ENCODE data around the gene MTG2. TPM values are rescaled to one million over a fixed set of nuclear protein-coding genes. Genes with fewer than 3 reads are reported as not detected.

Gene MTG2
- total RNA-seq, 1 experiment from 2014 or later, result 33.9 TPM

- ChIA-PET CTCF (no interaction called here), POLR2A (ENCODE audit: unreplicated experiment) (no interaction called here)
- no peak for ATAC-seq
These were observed 13.9 kb upstream of the MTG2 start for GRCh38 chr20:62168890-62169435.

GRCh38 chr20:62170536-62170935 lies 12.3 kb upstream of the MTG2 start:
- ChIA-PET POLR2A (ENCODE audit: unreplicated experiment) (no interaction called here), CTCF (no interaction called here)
- Histone ChIP-seq H3K9me2 (replicated peaks; ENCODE audit: low read length) (no peaks in the 10 kb centered on the region), H2AFZ (ENCODE audit: low read length) (no peak overlapping the region), H3K79me2 (ENCODE audit: low read length) (no peaks in the 10 kb centered on the region), H3K27ac (ENCODE audit: low read length) (no peak overlapping the region), H3K4me3 (ENCODE audit: low read length) (no peak overlapping the region), H3K9ac (ENCODE audit: low read length) (no peak overlapping the region), H3K36me3 (ENCODE audit: low read depth, low read length) (peaks cover 9% of the 10 kb centered on the region), H3F3A (ENCODE audit: low read length, unreplicated experiment) (no peaks in the 10 kb centered on the region), H3K4me1 (ENCODE audit: insufficient read depth, low read length) (no peaks in the 10 kb centered on the region), H3K9me3 (ENCODE audit: low read length) (no peaks in the 10 kb centered on the region), H3K27me3 (ENCODE audit: low read length) (no peaks in the 10 kb centered on the region), H4K20me1 (ENCODE audit: low read length) (no peaks in the 10 kb centered on the region), H3K4me2 (ENCODE audit: low read length) (no peak overlapping the region)
- no peak for ATAC-seq
- no peak for DNase-seq
- intact Hi-C loops (cut with micrococcal nuclease), result no loop called here
- BruUV-seq (replicated peaks), result no TSS peak
- TF ChIP-seq EZH2phosphoT487 (IDR thresholded peaks at IDR 0.05; ENCODE audit: borderline replicate concordance, low read length), result no peak
- TF ChIP-seq, protein P1, sequence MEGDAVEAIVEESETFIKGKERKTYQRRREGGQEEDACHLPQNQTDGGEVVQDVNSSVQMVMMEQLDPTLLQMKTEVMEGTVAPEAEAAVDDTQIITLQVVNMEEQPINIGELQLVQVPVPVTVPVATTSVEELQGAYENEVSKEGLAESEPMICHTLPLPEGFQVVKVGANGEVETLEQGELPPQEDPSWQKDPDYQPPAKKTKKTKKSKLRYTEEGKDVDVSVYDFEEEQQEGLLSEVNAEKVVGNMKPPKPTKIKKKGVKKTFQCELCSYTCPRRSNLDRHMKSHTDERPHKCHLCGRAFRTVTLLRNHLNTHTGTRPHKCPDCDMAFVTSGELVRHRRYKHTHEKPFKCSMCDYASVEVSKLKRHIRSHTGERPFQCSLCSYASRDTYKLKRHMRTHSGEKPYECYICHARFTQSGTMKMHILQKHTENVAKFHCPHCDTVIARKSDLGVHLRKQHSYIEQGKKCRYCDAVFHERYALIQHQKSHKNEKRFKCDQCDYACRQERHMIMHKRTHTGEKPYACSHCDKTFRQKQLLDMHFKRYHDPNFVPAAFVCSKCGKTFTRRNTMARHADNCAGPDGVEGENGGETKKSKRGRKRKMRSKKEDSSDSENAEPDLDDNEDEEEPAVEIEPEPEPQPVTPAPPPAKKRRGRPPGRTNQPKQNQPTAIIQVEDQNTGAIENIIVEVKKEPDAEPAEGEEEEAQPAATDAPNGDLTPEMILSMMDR (conservative IDR thresholded peaks at IDR 0.05; ENCODE audit: low read depth, low read length), result no peak
- TF ChIP-seq EZH2 (IDR thresholded peaks at IDR 0.05; ENCODE audit: low read length, unreplicated experiment), result no peak

More at GRCh38 chr20:62168890-62169435, 13.9 kb upstream of the MTG2 start:
- Histone ChIP-seq H3K27me3 (ENCODE audit: low read length) (no peaks in the 10 kb centered on the region), H3K27ac (ENCODE audit: low read length) (no peak overlapping the region), H3K4me3 (ENCODE audit: low read length) (no peak overlapping the region), H3K9ac (ENCODE audit: low read length) (no peak overlapping the region), H3F3A (ENCODE audit: low read length, unreplicated experiment) (no peaks in the 10 kb centered on the region), H3K9me3 (ENCODE audit: low read length) (no peaks in the 10 kb centered on the region), H4K20me1 (ENCODE audit: low read length) (no peaks in the 10 kb centered on the region), H3K4me1 (ENCODE audit: insufficient read depth, low read length) (no peaks in the 10 kb centered on the region), H2AFZ (ENCODE audit: low read length) (no peak overlapping the region), H3K36me3 (ENCODE audit: low read depth, low read length) (peaks cover 20% of the 10 kb centered on the region), H3K79me2 (ENCODE audit: low read length) (no peaks in the 10 kb centered on the region), H3K9me2 (replicated peaks; ENCODE audit: low read length) (no peaks in the 10 kb centered on the region), H3K4me2 (ENCODE audit: low read length) (no peak overlapping the region)
- DNase-seq, result no peak
- no peak for TF ChIP-seq EZH2phosphoT487 (IDR thresholded peaks at IDR 0.05; ENCODE audit: borderline replicate concordance, low read length)
- no peak for TF ChIP-seq EZH2 (IDR thresholded peaks at IDR 0.05; ENCODE audit: low read length, unreplicated experiment)
- TF ChIP-seq, protein P1 (conservative IDR thresholded peaks at IDR 0.05; ENCODE audit: low read depth, low read length), result no peak
- no TSS peak for BruUV-seq (replicated peaks)
- intact Hi-C loops (cut with micrococcal nuclease), result no loop called here

- ChIA-PET CTCF (no interaction called here), POLR2A (ENCODE audit: unreplicated experiment) (no interaction called here)
- no peaks in the 10 kb centered on the region for H3K9me2 ChIP-seq (replicated peaks; ENCODE audit: low read length)
- BruUV-seq (replicated peaks), result no TSS peak
- H4K20me1 ChIP-seq (ENCODE audit: low read length), result no peaks in the 10 kb centered on the region
- no peak for ATAC-seq
- no peaks in the 10 kb centered on the region for H3K27me3 ChIP-seq (ENCODE audit: low read length)
- H3F3A ChIP-seq (ENCODE audit: low read length, unreplicated experiment), result no peaks in the 10 kb centered on the region
- H3K4me1 ChIP-seq (ENCODE audit: insufficient read depth, low read length), result no peaks in the 10 kb centered on the region
- no peak overlapping the region for H2AFZ ChIP-seq (ENCODE audit: low read length)
- no peak overlapping the region for H3K4me3 ChIP-seq (ENCODE audit: low read length)
- H3K9ac ChIP-seq (ENCODE audit: low read length), result no peak overlapping the region
- TF ChIP-seq EZH2phosphoT487 (IDR thresholded peaks at IDR 0.05; ENCODE audit: borderline replicate concordance, low read length), result no peak
- TF ChIP-seq, protein P1 (conservative IDR thresholded peaks at IDR 0.05; ENCODE audit: low read depth, low read length), result no peak
- TF ChIP-seq EZH2 (IDR thresholded peaks at IDR 0.05; ENCODE audit: low read length, unreplicated experiment), result no peak
- H3K4me2 ChIP-seq (ENCODE audit: low read length), result no peak overlapping the region
- no peaks in the 10 kb centered on the region for H3K9me3 ChIP-seq (ENCODE audit: low read length)
- H3K27ac ChIP-seq (ENCODE audit: low read length), result no peak overlapping the region
- intact Hi-C loops (cut with micrococcal nuclease), result no loop called here
- DNase-seq, result no peak
- no peaks in the 10 kb centered on the region for H3K79me2 ChIP-seq (ENCODE audit: low read length)
- H3K36me3 ChIP-seq (ENCODE audit: low read depth, low read length), result peaks cover 7% of the 10 kb centered on the region
These were observed 11.6 kb upstream of the MTG2 start for GRCh38 chr20:62171245-62171644.

All from PC-3 (cell line).